NT2/D1 (cell line): Measurements from ENCODE around the gene SCAF4.

Experiments used
- DNase-seq: peaks from one replicate; pipeline ENCODE4 v3.0.0-alpha.2; 2011; ENCODE audit warnings: low read depth, low spot score
- H3K27me3 ChIP-seq: 2 replicates; pipeline ENCODE4 v1.6.0; 2011; ENCODE audit warnings: mild to moderate bottlenecking; ENCODE audit not compliant: insufficient read length, insufficient read depth
- H3K36me3 ChIP-seq: 2 replicates; pipeline ENCODE4 v1.6.1; 2011; ENCODE audit warnings: mild to moderate bottlenecking, low read length, mixed read lengths; ENCODE audit not compliant: insufficient read depth, insufficient read length
- H3K4me1 ChIP-seq: 2 replicates; pipeline ENCODE4 v1.5.1; 2011; ENCODE audit not compliant: insufficient read depth, insufficient read length
- H3K4me3 ChIP-seq: 2 replicates; pipeline ENCODE4 v1.5.1; 2011; ENCODE audit warnings: low read depth; ENCODE audit not compliant: insufficient read length
- H3K9ac ChIP-seq: 2 replicates; pipeline ENCODE4 v1.6.0; 2011; ENCODE audit warnings: low read depth; ENCODE audit not compliant: insufficient read length
- H3K9me3 ChIP-seq: 2 replicates; pipeline ENCODE4 v1.5.1; 2011; ENCODE audit warnings: mild to moderate bottlenecking, low read length; ENCODE audit not compliant: insufficient read depth
- SUZ12 ChIP-seq: IDR thresholded peaks from 2 replicates; pipeline ENCODE4 v1.6.1; 2011; ENCODE audit not compliant: insufficient read length, insufficient read depth; ENCODE audit errors: extremely low read depth
- YY1 ChIP-seq: IDR thresholded peaks from 2 replicates; pipeline ENCODE4 v1.6.1; 2011; ENCODE audit not compliant: insufficient read length, insufficient read depth
- ZNF274 ChIP-seq: IDR thresholded peaks from 2 replicates; pipeline ENCODE4 v1.6.1; 2011; ENCODE audit warnings: mild to moderate bottlenecking, low read depth, low read length

SCAF4 gene

GRCh38 chr21:31678478-31678877, 53.4 kb downstream of the SCAF4 start:
- no peaks in the 10 kb centered on the region for H3K4me1 ChIP-seq
- no peak for DNase-seq
- no peaks in the 10 kb centered on the region for H3K9me3 ChIP-seq
- H3K4me3 ChIP-seq: no peak overlapping the region
- no peak overlapping the region for H3K9ac ChIP-seq
- peaks cover 49% of the 10 kb centered on the region for H3K36me3 ChIP-seq
- no peaks in the 10 kb centered on the region for H3K27me3 ChIP-seq
- TF ChIP-seq SUZ12: no peak

DNA sequence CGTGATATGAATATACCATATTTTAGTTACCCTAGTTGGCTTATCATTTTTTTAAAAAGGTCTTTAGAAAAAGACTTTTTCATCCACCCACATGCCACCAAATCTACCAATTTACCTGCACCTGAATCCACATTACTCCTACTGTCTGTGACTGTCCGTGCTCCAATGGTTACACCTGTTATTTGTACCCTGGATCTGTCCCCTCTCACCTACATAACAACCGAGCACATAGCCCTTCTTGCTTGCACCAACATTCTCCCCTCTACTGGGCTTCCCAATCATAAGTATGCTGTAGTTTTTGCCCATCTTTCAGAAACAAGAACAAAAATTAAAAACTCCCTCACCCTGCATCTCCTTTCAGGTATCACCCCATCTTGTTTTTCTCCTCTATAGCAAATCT, 54.9 kb downstream of the SCAF4 start:
- Histone ChIP-seq H3K27me3 (no peaks in the 10 kb centered on the region), H3K9ac (no peak overlapping the region), H3K4me1 (no peaks in the 10 kb centered on the region), H3K4me3 (no peak overlapping the region), H3K9me3 (no peaks in the 10 kb centered on the region), H3K36me3 (peaks cover 39% of the 10 kb centered on the region)
- TF ChIP-seq ZNF274 (no peak), SUZ12 (no peak), YY1 (no peak)
- DNase-seq: no peak

GRCh38 chr21:31675960-31676359, 56.0 kb downstream of the SCAF4 start:
- H3K36me3 ChIP-seq: peaks cover 39% of the 10 kb centered on the region
- TF ChIP-seq YY1: no peak
- no peak for TF ChIP-seq ZNF274
- no peak for TF ChIP-seq SUZ12
- DNase-seq: no peak

DNA sequence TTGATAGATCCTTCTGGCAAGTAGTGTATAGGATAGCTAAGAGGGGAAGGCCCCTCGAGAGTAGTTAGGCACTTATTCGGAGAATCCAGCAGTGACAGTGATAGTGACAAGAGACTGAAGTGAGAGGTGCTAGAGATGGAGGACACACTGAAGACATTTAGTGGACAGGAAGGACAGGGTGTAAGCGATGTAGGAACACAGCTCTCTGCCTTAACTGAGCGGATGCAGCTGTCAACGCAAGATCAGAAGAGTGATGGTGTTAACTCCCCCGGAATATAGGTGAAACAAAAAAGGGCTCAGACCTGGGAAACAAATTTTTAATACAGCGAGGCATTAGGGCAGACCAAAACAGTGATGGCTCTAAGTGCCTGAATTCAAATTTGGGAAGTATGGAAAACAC, 56.6 kb downstream of the SCAF4 start:
- peaks cover 38% of the 10 kb centered on the region for H3K36me3 ChIP-seq
- H3K9me3 ChIP-seq: no peaks in the 10 kb centered on the region
- TF ChIP-seq YY1 (no peak), SUZ12 (no peak), ZNF274 (no peak)
- H3K4me1 ChIP-seq: no peaks in the 10 kb centered on the region
- no peaks in the 10 kb centered on the region for H3K27me3 ChIP-seq
- no peak overlapping the region for H3K9ac ChIP-seq
- no peak for DNase-seq
- no peak overlapping the region for H3K4me3 ChIP-seq

More at GRCh38 chr21:31675960-31676359, 56.0 kb downstream of the SCAF4 start:
- Histone ChIP-seq H3K4me1 (no peaks in the 10 kb centered on the region), H3K9ac (no peak overlapping the region), H3K4me3 (no peak overlapping the region), H3K27me3 (no peaks in the 10 kb centered on the region), H3K9me3 (no peaks in the 10 kb centered on the region)

GRCh38 chr21:31673321-31673912, 58.5 kb downstream of the SCAF4 start:
- Histone ChIP-seq H3K9ac (no peak overlapping the region), H3K36me3 (peaks cover 37% of the 10 kb centered on the region), H3K9me3 (no peaks in the 10 kb centered on the region), H3K4me3 (no peak overlapping the region), H3K4me1 (no peaks in the 10 kb centered on the region), H3K27me3 (no peaks in the 10 kb centered on the region)
- TF ChIP-seq SUZ12: no peak
- TF ChIP-seq YY1: no peak
- no peak for TF ChIP-seq ZNF274
- DNase-seq: no peak

GRCh38 chr21:31671931-31672330, 60.0 kb downstream of the SCAF4 start:
- H3K4me1 ChIP-seq: no peaks in the 10 kb centered on the region
- DNase-seq: no peak
- H3K4me3 ChIP-seq: no peak overlapping the region
- H3K27me3 ChIP-seq: no peaks in the 10 kb centered on the region
- no peak for TF ChIP-seq YY1
- no peak for TF ChIP-seq ZNF274
- no peak for TF ChIP-seq SUZ12
- H3K36me3 ChIP-seq: peaks cover 51% of the 10 kb centered on the region
- no peak overlapping the region for H3K9ac ChIP-seq
- no peaks in the 10 kb centered on the region for H3K9me3 ChIP-seq

- H3K36me3 ChIP-seq: peaks cover 58% of the 10 kb centered on the region
- no peaks in the 10 kb centered on the region for H3K27me3 ChIP-seq
- no peak for DNase-seq
These were observed 60.7 kb downstream of the SCAF4 start for GRCh38 chr21:31671146-31671716.

More at GRCh38 chr21:31671146-31671716, 60.7 kb downstream of the SCAF4 start:
- Histone ChIP-seq H3K9ac (no peak overlapping the region), H3K4me3 (no peak overlapping the region), H3K9me3 (no peaks in the 10 kb centered on the region), H3K4me1 (no peaks in the 10 kb centered on the region)
- TF ChIP-seq SUZ12 (no peak), ZNF274 (no peak), YY1 (no peak)
